ENCODE data around the gene TLCD4.

Gene TLCD4

GRCh38 chr1:95113684-95114083, 3.5 kb upstream of the TLCD4 start:
- H3K9me3 ChIP-seq (ENCODE audit: low read length), result no peaks in the 10 kb centered on the region
- no peak overlapping the region for H3K4me3 ChIP-seq (ENCODE audit: low read length)
- H3K27me3 ChIP-seq (ENCODE audit: insufficient read depth, low read length), result peaks cover 38% of the 10 kb centered on the region
- peaks cover 10% of the 10 kb centered on the region for H3K4me1 ChIP-seq (ENCODE audit: insufficient read depth, low read length)
- no peaks in the 10 kb centered on the region for H3K36me3 ChIP-seq (ENCODE audit: insufficient read depth, low read length)
- H2AFZ ChIP-seq (ENCODE audit: low read depth, low read length), result no peak overlapping the region

DNA sequence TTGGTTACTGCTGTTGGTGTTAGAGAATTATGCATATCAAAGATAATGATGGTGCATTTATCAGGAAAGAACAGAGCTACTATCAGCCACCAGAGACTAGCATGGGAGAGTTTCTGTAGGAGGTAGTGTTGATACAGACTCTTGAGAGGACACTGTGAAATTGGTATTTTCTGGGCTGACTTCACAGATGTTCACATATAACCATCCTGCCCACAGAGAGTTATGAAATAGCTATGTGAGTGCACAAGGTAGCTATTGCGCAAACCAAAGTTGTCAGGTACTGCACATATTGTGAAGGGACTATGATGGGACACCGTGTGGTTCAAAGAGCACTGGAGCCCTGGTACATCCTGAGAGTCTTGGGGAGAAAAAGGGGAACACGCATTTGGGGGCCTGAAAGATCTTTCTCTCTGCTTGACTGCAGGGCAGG, 1.4 kb upstream of the TLCD4 start:
- no peaks in the 10 kb centered on the region for H3K9me3 ChIP-seq (ENCODE audit: low read length)

GRCh38 chr1:95116580-95117206, 462 bp upstream of the TLCD4 start:
- Histone ChIP-seq H2AFZ (ENCODE audit: low read depth, low read length) (peak overlapping the region; percentile 77), H3K4me3 (ENCODE audit: low read length) (peak overlapping the region; percentile 56), H3K4me1 (ENCODE audit: insufficient read depth, low read length) (peaks cover 10% of the 10 kb centered on the region), H3K27me3 (ENCODE audit: insufficient read depth, low read length) (peaks cover 48% of the 10 kb centered on the region), H3K9me3 (ENCODE audit: low read length) (no peaks in the 10 kb centered on the region), H3K36me3 (ENCODE audit: insufficient read depth, low read length) (no peaks in the 10 kb centered on the region)

More for the DNA sequence above, 1.4 kb upstream of the TLCD4 start:
- H3K36me3 ChIP-seq (ENCODE audit: insufficient read depth, low read length), result no peaks in the 10 kb centered on the region
- peaks cover 52% of the 10 kb centered on the region for H3K27me3 ChIP-seq (ENCODE audit: insufficient read depth, low read length)
- H3K4me1 ChIP-seq (ENCODE audit: insufficient read depth, low read length), result peaks cover 10% of the 10 kb centered on the region
- no peak overlapping the region for H2AFZ ChIP-seq (ENCODE audit: low read depth, low read length)
- H3K4me3 ChIP-seq (ENCODE audit: low read length), result no peak overlapping the region

DNA sequence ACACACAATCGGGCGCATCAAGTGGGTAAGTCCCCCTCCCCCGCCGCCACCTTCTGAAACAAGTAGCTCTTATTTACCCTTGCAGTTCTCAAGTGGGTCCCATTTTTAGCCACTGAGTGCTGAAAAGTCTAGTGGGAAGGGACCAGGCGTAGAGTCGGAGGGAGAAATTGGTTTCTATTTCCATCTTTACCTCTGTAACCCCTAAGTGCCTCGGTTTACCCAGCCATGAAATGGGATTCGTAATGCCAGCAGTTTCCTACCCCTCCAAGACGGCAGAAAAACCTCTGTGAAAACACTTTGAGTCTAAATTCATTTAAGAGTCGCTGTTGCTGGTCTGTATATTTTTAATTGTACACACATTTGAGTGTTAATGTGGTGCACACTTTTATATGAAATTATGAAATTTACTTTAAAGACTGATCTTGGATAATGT, 928 bp downstream of the TLCD4 start:
- Histone ChIP-seq H3K9me3 (ENCODE audit: low read length) (no peaks in the 10 kb centered on the region), H2AFZ (ENCODE audit: low read depth, low read length) (peak overlapping the region; percentile 77), H3K36me3 (ENCODE audit: insufficient read depth, low read length) (no peaks in the 10 kb centered on the region), H3K27me3 (ENCODE audit: insufficient read depth, low read length) (peaks cover 41% of the 10 kb centered on the region), H3K4me3 (ENCODE audit: low read length) (peak overlapping the region; percentile 56), H3K4me1 (ENCODE audit: insufficient read depth, low read length) (peaks cover 10% of the 10 kb centered on the region)

DNA sequence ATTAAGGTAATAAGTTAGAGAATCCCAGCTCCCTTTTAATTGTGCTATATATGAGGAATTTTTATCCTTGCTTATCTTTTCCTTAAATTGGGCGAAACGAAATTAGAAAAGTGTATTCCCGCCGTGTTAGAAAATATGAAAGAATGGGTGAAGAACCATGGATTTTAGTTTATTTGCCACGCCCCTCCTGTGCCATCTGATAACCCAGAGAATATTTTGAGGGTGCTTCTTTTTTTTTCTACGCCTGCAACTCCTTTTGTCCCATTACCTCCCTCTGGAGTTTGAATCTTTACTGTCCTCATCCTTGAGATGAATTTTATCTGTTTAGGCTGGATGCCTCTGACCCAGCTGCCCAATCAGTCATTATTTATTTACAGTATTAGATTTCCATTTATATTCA, 1.6 kb downstream of the TLCD4 start:
- H3K4me3 ChIP-seq (ENCODE audit: low read length), result no peak overlapping the region
- H2AFZ ChIP-seq (ENCODE audit: low read depth, low read length), result no peak overlapping the region
- no peaks in the 10 kb centered on the region for H3K9me3 ChIP-seq (ENCODE audit: low read length)
- H3K4me1 ChIP-seq (ENCODE audit: insufficient read depth, low read length), result peaks cover 10% of the 10 kb centered on the region
- no peaks in the 10 kb centered on the region for H3K36me3 ChIP-seq (ENCODE audit: insufficient read depth, low read length)
- peaks cover 36% of the 10 kb centered on the region for H3K27me3 ChIP-seq (ENCODE audit: insufficient read depth, low read length)

DNA sequence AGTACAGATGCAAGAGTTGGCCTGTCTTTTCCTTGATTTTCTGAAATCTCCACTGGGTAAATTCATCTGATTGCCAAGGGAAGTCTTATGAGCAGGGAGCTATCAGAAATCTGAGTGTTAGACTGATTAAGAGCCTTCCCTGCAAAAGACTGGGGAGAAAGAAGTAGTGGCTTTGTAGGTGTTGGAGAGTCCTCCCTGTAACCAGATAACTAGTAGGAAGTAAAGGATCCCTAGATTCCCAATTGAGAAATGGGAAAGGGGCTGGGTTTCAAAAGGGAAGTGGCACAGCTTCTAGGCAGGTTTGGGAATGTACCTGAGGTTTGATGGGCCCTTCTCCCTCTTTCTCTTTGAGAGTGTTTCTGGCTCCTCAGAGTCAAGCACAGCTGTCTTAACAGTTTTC, 2.1 kb downstream of the TLCD4 start:
- H3K9me3 ChIP-seq (ENCODE audit: low read length), result no peaks in the 10 kb centered on the region
- H3K4me1 ChIP-seq (ENCODE audit: insufficient read depth, low read length), result peaks cover 10% of the 10 kb centered on the region
- H2AFZ ChIP-seq (ENCODE audit: low read depth, low read length), result no peak overlapping the region
- H3K4me3 ChIP-seq (ENCODE audit: low read length), result no peak overlapping the region
- peaks cover 32% of the 10 kb centered on the region for H3K27me3 ChIP-seq (ENCODE audit: insufficient read depth, low read length)
- no peaks in the 10 kb centered on the region for H3K36me3 ChIP-seq (ENCODE audit: insufficient read depth, low read length)

DNA sequence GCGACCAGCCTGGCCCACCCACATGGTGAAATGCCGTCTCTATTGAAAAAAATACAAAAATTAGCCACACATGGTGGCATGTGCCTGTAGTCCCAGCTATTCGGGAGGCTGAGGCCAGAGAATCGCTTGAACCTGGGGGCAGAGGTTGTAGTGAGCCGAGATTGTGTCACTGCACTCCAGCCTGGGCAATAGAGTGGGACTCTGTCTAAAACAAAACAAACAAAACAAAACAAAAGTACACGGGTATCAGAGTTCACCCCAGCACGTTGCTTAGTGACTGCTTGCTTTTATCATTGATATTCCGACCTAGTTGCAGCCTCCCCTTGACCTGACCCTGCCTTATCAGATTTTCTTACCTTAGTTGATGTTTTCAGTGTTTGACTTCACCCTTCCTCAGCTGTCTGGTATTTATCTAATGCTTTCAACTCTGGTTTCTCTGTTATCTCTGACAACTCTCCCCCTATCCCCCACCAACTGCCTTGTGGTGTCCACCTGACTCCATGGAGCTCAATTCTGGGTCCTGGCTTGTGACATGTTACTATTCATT, 5.1 kb downstream of the TLCD4 start:
- H2AFZ ChIP-seq (ENCODE audit: low read depth, low read length), result no peak overlapping the region
- peaks cover 24% of the 10 kb centered on the region for H3K27me3 ChIP-seq (ENCODE audit: insufficient read depth, low read length)
- H3K36me3 ChIP-seq (ENCODE audit: insufficient read depth, low read length), result no peaks in the 10 kb centered on the region
- H3K4me3 ChIP-seq (ENCODE audit: low read length), result no peak overlapping the region
- H3K9me3 ChIP-seq (ENCODE audit: low read length), result no peaks in the 10 kb centered on the region
- peaks cover 4% of the 10 kb centered on the region for H3K4me1 ChIP-seq (ENCODE audit: insufficient read depth, low read length)

GRCh38 chr1:95124342-95124741, 7.2 kb downstream of the TLCD4 start:
- Histone ChIP-seq H3K4me1 (ENCODE audit: insufficient read depth, low read length) (no peaks in the 10 kb centered on the region), H2AFZ (ENCODE audit: low read depth, low read length) (no peak overlapping the region), H3K27me3 (ENCODE audit: insufficient read depth, low read length) (peaks cover 7% of the 10 kb centered on the region), H3K9me3 (ENCODE audit: low read length) (no peaks in the 10 kb centered on the region), H3K36me3 (ENCODE audit: insufficient read depth, low read length) (no peaks in the 10 kb centered on the region), H3K4me3 (ENCODE audit: low read length) (no peak overlapping the region)

GRCh38 chr1:95126366-95126765, 9.2 kb downstream of the TLCD4 start:
- no peaks in the 10 kb centered on the region for H3K27me3 ChIP-seq (ENCODE audit: insufficient read depth, low read length)
- H3K36me3 ChIP-seq (ENCODE audit: insufficient read depth, low read length), result no peaks in the 10 kb centered on the region
- H3K4me1 ChIP-seq (ENCODE audit: insufficient read depth, low read length), result no peaks in the 10 kb centered on the region
- no peak overlapping the region for H3K4me3 ChIP-seq (ENCODE audit: low read length)
- H2AFZ ChIP-seq (ENCODE audit: low read depth, low read length), result no peak overlapping the region
- no peaks in the 10 kb centered on the region for H3K9me3 ChIP-seq (ENCODE audit: low read length)

- no peak overlapping the region for H2AFZ ChIP-seq (ENCODE audit: low read depth, low read length)
- no peaks in the 10 kb centered on the region for H3K4me1 ChIP-seq (ENCODE audit: insufficient read depth, low read length)
- no peak overlapping the region for H3K4me3 ChIP-seq (ENCODE audit: low read length)
- no peaks in the 10 kb centered on the region for H3K27me3 ChIP-seq (ENCODE audit: insufficient read depth, low read length)
- no peaks in the 10 kb centered on the region for H3K9me3 ChIP-seq (ENCODE audit: low read length)
- no peaks in the 10 kb centered on the region for H3K36me3 ChIP-seq (ENCODE audit: insufficient read depth, low read length)
Observed at GRCh38 chr1:95126846-95127245, 9.7 kb downstream of the TLCD4 start.

GRCh38 chr1:95127380-95127779, 10.2 kb downstream of the TLCD4 start:
- no peak overlapping the region for H3K4me3 ChIP-seq (ENCODE audit: low read length)
- H3K27me3 ChIP-seq (ENCODE audit: insufficient read depth, low read length), result no peaks in the 10 kb centered on the region
- no peaks in the 10 kb centered on the region for H3K9me3 ChIP-seq (ENCODE audit: low read length)
- H3K36me3 ChIP-seq (ENCODE audit: insufficient read depth, low read length), result no peaks in the 10 kb centered on the region
- H2AFZ ChIP-seq (ENCODE audit: low read depth, low read length), result no peak overlapping the region
- no peaks in the 10 kb centered on the region for H3K4me1 ChIP-seq (ENCODE audit: insufficient read depth, low read length)

- no peaks in the 10 kb centered on the region for H3K36me3 ChIP-seq (ENCODE audit: insufficient read depth, low read length)
Observed at GRCh38 chr1:95132762-95133161, 15.6 kb downstream of the TLCD4 start.

DNA sequence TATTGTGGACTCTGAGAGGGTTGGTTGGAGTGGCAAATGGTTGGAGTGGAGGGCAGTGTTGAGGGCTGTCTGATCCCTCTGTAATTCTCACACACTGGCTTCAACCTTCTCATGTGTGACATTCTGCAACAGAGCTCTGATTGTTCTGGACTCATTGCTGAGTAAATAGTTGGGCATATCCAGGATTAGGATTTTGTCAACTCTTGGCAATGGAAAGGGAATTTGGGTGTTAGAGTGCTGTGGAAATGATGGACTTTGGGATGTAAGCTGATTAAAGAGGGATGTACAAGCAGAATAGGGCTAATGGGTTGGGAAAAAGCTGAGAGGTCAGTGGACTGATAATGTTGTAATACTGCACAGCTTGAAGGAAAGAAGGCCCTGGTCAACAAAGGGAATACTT, 16.5 kb downstream of the TLCD4 start:
- Histone ChIP-seq H3K36me3 (ENCODE audit: insufficient read depth, low read length) (no peaks in the 10 kb centered on the region), H3K4me3 (ENCODE audit: low read length) (no peak overlapping the region), H3K9me3 (ENCODE audit: low read length) (no peaks in the 10 kb centered on the region), H3K27me3 (ENCODE audit: insufficient read depth, low read length) (no peaks in the 10 kb centered on the region), H2AFZ (ENCODE audit: low read depth, low read length) (no peak overlapping the region), H3K4me1 (ENCODE audit: insufficient read depth, low read length) (no peaks in the 10 kb centered on the region)

More at GRCh38 chr1:95132762-95133161, 15.6 kb downstream of the TLCD4 start:
- H3K9me3 ChIP-seq (ENCODE audit: low read length), result no peaks in the 10 kb centered on the region
- no peak overlapping the region for H2AFZ ChIP-seq (ENCODE audit: low read depth, low read length)
- H3K4me3 ChIP-seq (ENCODE audit: low read length), result no peak overlapping the region
- no peaks in the 10 kb centered on the region for H3K27me3 ChIP-seq (ENCODE audit: insufficient read depth, low read length)
- H3K4me1 ChIP-seq (ENCODE audit: insufficient read depth, low read length), result no peaks in the 10 kb centered on the region

DNA sequence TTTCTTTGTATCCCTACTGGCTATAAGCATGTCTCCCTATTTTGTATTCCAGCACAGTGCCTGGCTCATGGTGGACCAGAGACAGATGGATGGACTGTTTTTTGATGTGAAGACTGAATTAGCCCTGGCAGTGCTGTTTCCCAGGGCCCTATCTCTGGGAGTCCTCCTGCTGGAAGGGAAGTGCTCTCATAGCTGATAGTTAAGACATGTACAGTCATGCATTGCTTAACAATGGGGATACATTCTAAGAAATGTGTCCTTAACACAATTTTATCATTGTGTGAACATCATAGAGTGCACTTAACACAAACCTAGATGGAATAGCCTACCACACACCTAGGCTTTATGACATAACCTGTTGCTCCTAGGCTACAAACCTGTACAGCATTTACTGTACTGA, 21.1 kb downstream of the TLCD4 start:
- H3K9me3 ChIP-seq (ENCODE audit: low read length), result no peaks in the 10 kb centered on the region

More for the DNA sequence above, 21.1 kb downstream of the TLCD4 start:
- Histone ChIP-seq H2AFZ (ENCODE audit: low read depth, low read length) (no peak overlapping the region), H3K36me3 (ENCODE audit: insufficient read depth, low read length) (no peaks in the 10 kb centered on the region), H3K4me1 (ENCODE audit: insufficient read depth, low read length) (peaks cover 7% of the 10 kb centered on the region), H3K4me3 (ENCODE audit: low read length) (no peak overlapping the region), H3K27me3 (ENCODE audit: insufficient read depth, low read length) (no peaks in the 10 kb centered on the region)
